Tibial artery (tissue), 4 donors: Measurements from ENCODE around the gene ZNF782.
A peak's percentile ranks its signal among the peaks of the same experiment; 100 is the strongest.

Experiments used
- DNase-seq, 2 donors: peaks; one replicate each; pipeline ENCODE4 v3.0.0-alpha.2; 2019
- H3K27ac ChIP-seq, 2 donors: fragments of 200-600 bp; sonication (generic) in 1 of 2; 1 replicate in 1 of 2; 2 replicates in 1 of 2; pipeline ENCODE4 v1.5.1; 2018 to 2019; ENCODE audit warnings: mild to moderate bottlenecking in 1 of 2
- H3K27me3 ChIP-seq, 2 donors: fragments of 200-600 bp; sonication (generic) in 1 of 2; one replicate each; pipeline versions ENCODE4 v1.5.1 to v1.6.0; 2016 to 2019
- H3K36me3 ChIP-seq, 3 donors: fragments of 200-600 bp; sonication (generic) in 2 of 3; one replicate each; pipeline ENCODE4 v1.5.1; 2016 to 2019; ENCODE audit warnings: mild to moderate bottlenecking in 2 of 3
- H3K4me1 ChIP-seq, 4 donors: fragments of 200-600 bp; sonication (generic) in 2 of 4; 1 replicate in 3 of 4; 2 replicates in 1 of 4; pipeline ENCODE4 v1.5.1; 2016 to 2019
- H3K4me3 ChIP-seq, 2 donors: fragments of 200-600 bp; sonication (generic) in 1 of 2; 1 replicate in 1 of 2; 2 replicates in 1 of 2; pipeline ENCODE4 v1.5.1; 2018 to 2019; ENCODE audit warnings: mild to moderate bottlenecking in 2 of 2
- H3K9me3 ChIP-seq, 3 donors: fragments of 200-600 bp; sonication (generic) in 1 of 3; one replicate each; pipeline ENCODE4 v1.5.1; 2016 to 2019
- CTCF ChIP-seq, 2 experiments: fragments of 200-600 bp in 1 of 2; fragments of 450-650 bp in 1 of 2; IDR thresholded peaks; one replicate each; pipeline ENCODE4 v1.5.1; 2017 to 2019; ENCODE audit warnings: antibody characterized with exemption in 2 of 2, mild to moderate bottlenecking in 1 of 2, moderate library complexity in 1 of 2
- intact Hi-C: fragments of 100-400 bp; cut with DNase I; formaldehyde crosslinking; loops from one replicate; pipeline ENCODE4 v1.15.0; 2023; ENCODE audit warnings: low total_unique reads

The ZNF782 gene

DNA sequence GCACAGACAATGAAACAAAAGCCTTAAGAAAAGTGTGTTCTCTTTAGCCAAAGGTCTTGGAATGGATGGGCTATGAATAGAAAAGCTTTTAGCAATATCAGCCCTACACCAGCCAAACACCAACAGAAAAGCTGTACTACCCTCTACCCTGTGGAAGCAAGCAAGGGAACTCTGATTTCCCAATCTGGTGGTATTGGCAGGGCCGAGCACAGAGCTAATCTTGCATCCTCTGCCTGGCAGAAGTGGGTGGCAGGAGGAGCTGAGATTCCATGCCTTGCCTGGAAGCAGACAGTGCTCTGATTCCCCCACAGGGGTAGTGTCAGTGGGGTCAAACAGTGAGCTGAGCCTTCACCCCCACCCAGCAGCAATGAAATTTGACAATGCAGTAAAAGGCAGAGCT is 29.6 kb upstream of the ZNF782 start:
- Histone ChIP-seq H3K4me3 (no peak overlapping the region), H3K36me3 (no peaks in the 10 kb centered on the region), H3K4me1 (no peaks in the 10 kb centered on the region), H3K9me3 (peaks cover 0 to 8% (median 4%) of the 10 kb centered on the region in 3 donors), H3K27ac (no peak overlapping the region), H3K27me3 (no peaks in the 10 kb centered on the region)
- TF ChIP-seq CTCF (IDR thresholded peaks at IDR 0.05) = no peak
- intact Hi-C loops = no loop called here
- no peak for DNase-seq

- no peaks in the 10 kb centered on the region for H3K36me3 ChIP-seq
- H3K9me3 ChIP-seq = peaks cover 0 to 8% (median 0%) of the 10 kb centered on the region in 3 donors
- H3K4me1 ChIP-seq = peaks cover 0 to 12% (median 10%) of the 10 kb centered on the region in 4 donors
- no peak for TF ChIP-seq CTCF (IDR thresholded peaks at IDR 0.05)
- intact Hi-C loops = no loop called here
- no peak for DNase-seq
- H3K27ac ChIP-seq = no peak overlapping the region
- H3K27me3 ChIP-seq = peaks cover 0 to 34% of the 10 kb centered on the region in 2 donors
- H3K4me3 ChIP-seq = no peak overlapping the region
These were observed 23.0 kb upstream of the ZNF782 start for GRCh38 chr9:96877269-96877668.

DNA sequence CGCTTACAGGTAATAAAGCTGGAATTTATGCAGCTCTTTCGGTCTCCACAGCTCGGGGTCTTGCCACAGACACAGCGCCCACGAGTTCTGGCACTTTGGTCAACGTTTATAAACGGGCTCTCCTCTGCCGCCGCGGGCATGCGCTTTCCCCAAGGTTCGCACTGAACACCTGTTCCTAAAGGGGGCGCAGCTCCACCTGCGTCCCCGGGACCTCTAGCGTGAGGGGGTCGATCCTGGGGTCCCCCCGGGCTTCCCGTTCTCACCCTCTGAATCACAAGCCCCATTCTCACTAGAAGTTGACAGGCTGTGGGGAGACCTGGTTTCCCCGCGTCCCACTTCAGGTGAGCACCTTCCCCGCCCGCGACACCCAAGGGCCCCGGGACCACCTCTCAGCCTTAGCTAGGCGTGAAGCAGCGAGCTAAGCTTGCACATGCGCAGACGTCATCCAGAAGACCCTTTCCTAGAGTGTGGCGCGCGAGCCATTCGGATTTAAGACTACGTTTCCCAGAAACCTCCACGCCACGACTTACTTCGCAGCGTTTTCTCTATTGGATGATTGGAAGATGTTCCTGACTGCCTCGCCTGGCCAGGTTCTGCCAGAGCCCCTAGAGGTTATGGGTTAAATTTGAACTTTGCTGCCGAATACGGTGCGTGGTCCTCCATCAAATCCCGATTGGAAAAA is 21.3 kb upstream of the ZNF782 start:
- peaks cover 0 to 12% (median 10%) of the 10 kb centered on the region in 4 donors for H3K4me1 ChIP-seq
- no peak for DNase-seq
- peak overlapping the region; percentile 23 to 43 for H3K4me3 ChIP-seq
- peaks cover 0 to 34% of the 10 kb centered on the region in 2 donors for H3K27me3 ChIP-seq
- no peaks in the 10 kb centered on the region for H3K36me3 ChIP-seq
- H3K9me3 ChIP-seq = peaks cover 0 to 8% (median 0%) of the 10 kb centered on the region in 3 donors
- TF ChIP-seq CTCF (IDR thresholded peaks at IDR 0.05) = no peak
- intact Hi-C loops = no loop called here
- H3K27ac ChIP-seq = no peak overlapping the region

DNA sequence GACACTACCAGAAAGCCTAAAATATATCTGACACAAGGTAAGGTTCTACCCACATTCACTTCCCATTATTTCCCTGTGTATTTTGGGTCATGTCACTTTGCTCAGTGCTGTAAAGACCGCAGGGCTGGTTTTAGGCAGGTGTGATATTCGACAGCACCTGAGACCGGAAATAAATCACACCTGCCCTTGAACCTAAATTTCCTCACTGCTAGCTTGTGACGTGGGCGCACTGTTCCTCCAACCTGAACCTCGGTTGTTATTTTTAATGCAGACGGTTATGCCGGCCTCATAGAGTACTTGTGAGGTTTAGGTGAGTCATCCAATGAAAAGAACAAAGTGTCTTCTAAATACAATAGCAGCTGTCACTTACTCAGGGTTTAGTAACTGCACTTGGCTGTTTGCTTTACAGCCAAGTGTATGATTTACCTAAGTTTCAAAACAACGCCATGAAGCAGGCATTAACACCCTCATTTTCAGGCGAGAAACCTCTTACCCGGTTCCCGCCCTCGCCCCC is 20.7 kb upstream of the ZNF782 start:
- H3K27me3 ChIP-seq = peaks cover 0 to 34% of the 10 kb centered on the region in 2 donors
- H3K9me3 ChIP-seq = peaks cover 0 to 8% (median 0%) of the 10 kb centered on the region in 3 donors
- no peak for TF ChIP-seq CTCF (IDR thresholded peaks at IDR 0.05)
- intact Hi-C loops = no loop called here
- DNase-seq = no peak
- peak overlapping the region in 1 of 2 donors; percentile 43 for H3K4me3 ChIP-seq
- H3K4me1 ChIP-seq = peaks cover 0 to 12% (median 10%) of the 10 kb centered on the region in 4 donors
- H3K36me3 ChIP-seq = no peaks in the 10 kb centered on the region
- no peak overlapping the region for H3K27ac ChIP-seq

DNA sequence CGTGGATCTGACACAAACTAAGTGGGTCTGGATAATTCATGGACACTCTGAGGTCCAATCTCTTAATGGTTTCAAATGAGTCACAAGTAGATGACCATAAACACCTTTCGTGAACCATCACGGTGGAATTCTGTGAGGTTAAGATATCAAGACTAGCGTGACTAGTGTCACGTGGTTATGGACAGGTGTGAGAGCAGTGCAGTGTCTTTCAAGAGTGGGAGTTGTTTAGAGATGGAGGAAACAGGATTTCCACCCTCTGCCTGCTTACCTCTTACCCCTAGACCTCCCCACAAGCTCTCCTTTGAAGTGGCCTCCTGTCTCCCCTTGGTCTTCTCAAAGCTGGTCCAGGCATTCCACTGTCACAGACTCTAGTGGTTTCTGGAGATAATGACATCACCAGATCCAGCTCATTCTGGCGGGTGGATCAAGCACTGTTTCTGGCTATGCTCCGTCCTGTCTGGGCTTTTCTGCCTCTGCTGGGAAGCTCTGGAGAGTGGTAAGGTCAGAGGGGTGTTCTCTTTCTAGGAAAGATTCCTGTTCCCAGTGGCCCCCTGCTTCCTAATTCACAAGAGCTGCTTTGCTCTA is 20.0 kb upstream of the ZNF782 start:
- no peak for DNase-seq
- Histone ChIP-seq H3K27ac (no peak overlapping the region), H3K9me3 (peaks cover 0 to 8% (median 0%) of the 10 kb centered on the region in 3 donors), H3K4me1 (peaks cover 0 to 12% (median 10%) of the 10 kb centered on the region in 4 donors), H3K27me3 (peaks cover 0 to 34% of the 10 kb centered on the region in 2 donors), H3K4me3 (no peak overlapping the region), H3K36me3 (no peaks in the 10 kb centered on the region)
- intact Hi-C loops = no loop called here
- no peak for TF ChIP-seq CTCF (IDR thresholded peaks at IDR 0.05)
